OCI-LY1 (cell line): Measurements from ENCODE around the gene ABCA13.

Experiments
- H2AFZ ChIP-seq: fragments of 200-600 bp; sonication (generic), shearing (Covaris generic); 2 replicates; pipeline ENCODE4 v1.6.0; 2014; ENCODE audit warnings: antibody characterized with exemption, mild to moderate bottlenecking, low read length
- H3F3A ChIP-seq: fragments of 200-600 bp; sonication (generic), shearing (Covaris generic); 2 replicates; pipeline ENCODE4 v1.6.0; 2014; ENCODE audit warnings: mild to moderate bottlenecking, antibody characterized with exemption, low read length, moderate library complexity; ENCODE audit not compliant: insufficient read depth
- H3K27ac ChIP-seq: fragments of 200-600 bp; sonication (generic); 2 replicates; pipeline ENCODE4 v1.5.1; 2014; ENCODE audit warnings: low read length, mixed run types, mild to moderate bottlenecking, low read depth; ENCODE audit not compliant: poor library complexity, severe bottlenecking
- H3K27me3 ChIP-seq: fragments of 200-600 bp; sonication (generic); 2 replicates; pipeline ENCODE4 v1.6.0; 2014; ENCODE audit warnings: antibody characterized with exemption, mild to moderate bottlenecking, low read length, moderate library complexity; ENCODE audit not compliant: insufficient read depth
- H3K36me3 ChIP-seq: fragments of 200-600 bp; sonication (generic); 2 replicates; pipeline ENCODE4 v1.6.1; 2014; ENCODE audit warnings: mild to moderate bottlenecking, antibody characterized with exemption, low read length, moderate library complexity, mixed read lengths; ENCODE audit not compliant: insufficient read depth
- H3K4me1 ChIP-seq: fragments of 200-600 bp; sonication (generic); 2 replicates; pipeline ENCODE4 v1.5.1; 2014; ENCODE audit warnings: mild to moderate bottlenecking, low read length, moderate library complexity; ENCODE audit not compliant: insufficient read depth, severe bottlenecking
- H3K4me2 ChIP-seq: fragments of 200-600 bp; sonication (generic), shearing (Covaris generic); 2 replicates; pipeline ENCODE4 v1.6.1; 2014; ENCODE audit warnings: low read length
- H3K4me3 ChIP-seq: fragments of 200-600 bp; sonication (generic); 2 replicates; pipeline ENCODE4 v1.5.1; 2014; ENCODE audit warnings: low read length, low read depth, mild to moderate bottlenecking, mixed read lengths; ENCODE audit not compliant: poor library complexity, severe bottlenecking
- H3K79me2 ChIP-seq: fragments of 200-600 bp; shearing (Covaris generic); 2 replicates; pipeline ENCODE4 v1.6.1; 2016; ENCODE audit warnings: mixed run types, low read length, mixed read lengths; ENCODE audit not compliant: insufficient read depth
- H3K9ac ChIP-seq: fragments of 200-600 bp; sonication (generic), shearing (Covaris generic); 2 replicates; pipeline ENCODE4 v1.6.1; 2014; ENCODE audit warnings: mild to moderate bottlenecking, low read length, mixed read lengths
- H3K9me2 ChIP-seq: fragments of 200-600 bp; sonication (generic), shearing (Covaris generic); 2 replicates; pipeline ENCODE4 v1.6.1; 2014; ENCODE audit warnings: low read depth, mild to moderate bottlenecking, low read length, mixed read lengths
- H3K9me3 ChIP-seq: fragments of 200-600 bp; shearing (Covaris generic); 2 replicates; pipeline ENCODE4 v1.6.1; 2014; ENCODE audit warnings: low read length, mixed read lengths
- H4K20me1 ChIP-seq: fragments of 200-600 bp; sonication (generic), shearing (Covaris generic); 2 replicates; pipeline ENCODE4 v1.6.0; 2016; ENCODE audit warnings: mild to moderate bottlenecking, low read length; ENCODE audit not compliant: insufficient read depth
- EZH2 ChIP-seq: fragments of 200-600 bp; sonication (generic), shearing (Covaris generic); IDR thresholded peaks from 2 replicates; pipeline ENCODE4 v1.8.0; 2017; ENCODE audit warnings: borderline replicate concordance, mixed run types, mild to moderate bottlenecking, antibody characterized with exemption, low read length, moderate library complexity, mixed read lengths
- TF ChIP-seq, protein P1 (sequence below): fragments of 200-600 bp; sonication (generic), shearing (Covaris generic); IDR thresholded peaks from 2 replicates; pipeline ENCODE4 v1.5.1; 2017; ENCODE audit warnings: mild to moderate bottlenecking, antibody characterized with exemption, low read length, moderate library complexity, mixed read lengths

Gene ABCA13

DNA sequence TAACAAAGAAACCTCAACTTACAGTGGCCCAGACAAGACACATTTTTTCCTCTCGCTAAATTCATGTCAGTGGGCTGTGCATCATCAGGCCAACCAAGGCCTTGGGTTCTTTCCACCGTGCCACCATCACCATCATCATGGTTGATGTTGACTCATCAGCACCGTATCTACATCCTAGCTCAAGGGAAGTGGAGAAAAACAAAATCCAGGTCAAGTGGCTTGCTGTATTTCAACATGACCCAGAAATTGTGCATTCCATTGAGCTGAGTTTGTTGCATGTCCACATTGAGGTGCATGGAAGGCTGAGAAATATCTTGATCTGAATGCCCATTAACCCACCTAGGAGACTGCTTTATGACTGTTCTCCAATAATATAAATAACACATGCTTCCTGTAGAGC is 440.7 kb downstream of the ABCA13 start:
- no peaks in the 10 kb centered on the region for H3K79me2 ChIP-seq
- no peak overlapping the region for H3K4me2 ChIP-seq
- H3K36me3 ChIP-seq: no peaks in the 10 kb centered on the region
- H2AFZ ChIP-seq: no peak overlapping the region
- no peaks in the 10 kb centered on the region for H3K9me3 ChIP-seq
- no peak overlapping the region for H3K27ac ChIP-seq
- H3F3A ChIP-seq: no peaks in the 10 kb centered on the region
- no peaks in the 10 kb centered on the region for H4K20me1 ChIP-seq
- H3K4me1 ChIP-seq: no peaks in the 10 kb centered on the region
- H3K4me3 ChIP-seq: no peak overlapping the region
- TF ChIP-seq, protein P1, sequence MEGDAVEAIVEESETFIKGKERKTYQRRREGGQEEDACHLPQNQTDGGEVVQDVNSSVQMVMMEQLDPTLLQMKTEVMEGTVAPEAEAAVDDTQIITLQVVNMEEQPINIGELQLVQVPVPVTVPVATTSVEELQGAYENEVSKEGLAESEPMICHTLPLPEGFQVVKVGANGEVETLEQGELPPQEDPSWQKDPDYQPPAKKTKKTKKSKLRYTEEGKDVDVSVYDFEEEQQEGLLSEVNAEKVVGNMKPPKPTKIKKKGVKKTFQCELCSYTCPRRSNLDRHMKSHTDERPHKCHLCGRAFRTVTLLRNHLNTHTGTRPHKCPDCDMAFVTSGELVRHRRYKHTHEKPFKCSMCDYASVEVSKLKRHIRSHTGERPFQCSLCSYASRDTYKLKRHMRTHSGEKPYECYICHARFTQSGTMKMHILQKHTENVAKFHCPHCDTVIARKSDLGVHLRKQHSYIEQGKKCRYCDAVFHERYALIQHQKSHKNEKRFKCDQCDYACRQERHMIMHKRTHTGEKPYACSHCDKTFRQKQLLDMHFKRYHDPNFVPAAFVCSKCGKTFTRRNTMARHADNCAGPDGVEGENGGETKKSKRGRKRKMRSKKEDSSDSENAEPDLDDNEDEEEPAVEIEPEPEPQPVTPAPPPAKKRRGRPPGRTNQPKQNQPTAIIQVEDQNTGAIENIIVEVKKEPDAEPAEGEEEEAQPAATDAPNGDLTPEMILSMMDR: no peak
- TF ChIP-seq EZH2: no peak
- no peak overlapping the region for H3K9ac ChIP-seq
- no peaks in the 10 kb centered on the region for H3K9me2 ChIP-seq
- no peaks in the 10 kb centered on the region for H3K27me3 ChIP-seq

DNA sequence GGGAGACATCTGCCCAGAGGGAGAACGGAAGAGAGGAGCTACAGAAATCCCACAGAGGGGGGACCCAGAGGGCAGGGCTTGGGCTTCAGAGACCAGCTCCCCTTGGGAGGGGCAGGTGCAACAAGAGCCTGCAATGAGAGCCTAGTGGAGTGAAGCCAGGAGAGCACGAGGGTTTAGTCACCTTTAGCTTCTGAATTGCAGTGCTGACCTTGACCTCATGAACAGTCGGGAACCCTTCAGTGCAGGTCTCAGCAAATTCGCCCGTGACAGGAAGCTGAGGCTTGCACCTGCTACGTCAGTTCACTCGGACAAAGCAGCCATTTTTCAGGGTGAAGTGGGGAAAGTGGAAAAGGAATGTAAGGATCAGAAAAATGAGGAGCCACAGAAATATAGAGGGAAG is 446.2 kb downstream of the ABCA13 start:
- no peak overlapping the region for H3K27ac ChIP-seq
- H3K79me2 ChIP-seq: no peaks in the 10 kb centered on the region
- no peak overlapping the region for H3K4me2 ChIP-seq
- H3K9me3 ChIP-seq: no peaks in the 10 kb centered on the region
- no peaks in the 10 kb centered on the region for H3K4me1 ChIP-seq
- no peaks in the 10 kb centered on the region for H3F3A ChIP-seq
- no peaks in the 10 kb centered on the region for H3K36me3 ChIP-seq
- no peaks in the 10 kb centered on the region; the same call in 1 of the 2 replicates for H3K27me3 ChIP-seq
- H2AFZ ChIP-seq: no peak overlapping the region
- no peak overlapping the region for H3K9ac ChIP-seq
- no peak for TF ChIP-seq EZH2
- TF ChIP-seq, protein P1: no peak
- H3K9me2 ChIP-seq: no peaks in the 10 kb centered on the region
- no peaks in the 10 kb centered on the region for H4K20me1 ChIP-seq
- H3K4me3 ChIP-seq: no peak overlapping the region

DNA sequence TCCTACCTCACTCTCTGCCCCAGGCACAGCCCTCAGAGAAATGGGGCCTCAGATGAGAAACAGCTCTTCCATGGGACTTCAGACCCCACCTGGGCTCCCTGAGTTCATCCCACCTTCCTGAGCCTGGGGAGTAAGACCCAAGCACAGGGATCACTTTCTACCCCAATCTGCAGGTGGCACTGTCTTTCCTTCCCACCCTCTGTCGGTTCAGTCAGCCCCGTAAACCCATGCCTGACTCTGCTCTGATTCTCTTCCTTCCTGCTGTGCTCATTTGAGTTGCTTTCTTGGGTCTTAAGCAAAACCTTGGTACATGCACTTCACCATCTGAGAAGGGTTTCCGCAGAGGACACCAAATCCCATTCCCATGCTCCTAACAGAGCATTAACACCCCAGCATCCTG is 446.7 kb downstream of the ABCA13 start:
- Histone ChIP-seq H3K9me3 (no peaks in the 10 kb centered on the region), H3K9me2 (no peaks in the 10 kb centered on the region), H3F3A (no peaks in the 10 kb centered on the region), H3K4me1 (no peaks in the 10 kb centered on the region), H3K79me2 (no peaks in the 10 kb centered on the region), H3K9ac (no peak overlapping the region), H3K36me3 (no peaks in the 10 kb centered on the region), H2AFZ (no peak overlapping the region), H4K20me1 (no peaks in the 10 kb centered on the region), H3K27me3 (no peaks in the 10 kb centered on the region; the same call in 1 of the 2 replicates), H3K27ac (no peak overlapping the region), H3K4me2 (no peak overlapping the region), H3K4me3 (no peak overlapping the region)
- TF ChIP-seq, protein P1: peak; percentile 27; the same call in 1 of the 2 replicates
- no peak for TF ChIP-seq EZH2
